Germinal center (tissue), 1 donor: ENCODE data around the gene STMP1.

Experiments used
- DNase-seq: peaks from one replicate; pipeline ENCODE4 v3.0.0; 2012; ENCODE audit warnings: mixed read lengths, low spot score

The STMP1 gene

DNA sequence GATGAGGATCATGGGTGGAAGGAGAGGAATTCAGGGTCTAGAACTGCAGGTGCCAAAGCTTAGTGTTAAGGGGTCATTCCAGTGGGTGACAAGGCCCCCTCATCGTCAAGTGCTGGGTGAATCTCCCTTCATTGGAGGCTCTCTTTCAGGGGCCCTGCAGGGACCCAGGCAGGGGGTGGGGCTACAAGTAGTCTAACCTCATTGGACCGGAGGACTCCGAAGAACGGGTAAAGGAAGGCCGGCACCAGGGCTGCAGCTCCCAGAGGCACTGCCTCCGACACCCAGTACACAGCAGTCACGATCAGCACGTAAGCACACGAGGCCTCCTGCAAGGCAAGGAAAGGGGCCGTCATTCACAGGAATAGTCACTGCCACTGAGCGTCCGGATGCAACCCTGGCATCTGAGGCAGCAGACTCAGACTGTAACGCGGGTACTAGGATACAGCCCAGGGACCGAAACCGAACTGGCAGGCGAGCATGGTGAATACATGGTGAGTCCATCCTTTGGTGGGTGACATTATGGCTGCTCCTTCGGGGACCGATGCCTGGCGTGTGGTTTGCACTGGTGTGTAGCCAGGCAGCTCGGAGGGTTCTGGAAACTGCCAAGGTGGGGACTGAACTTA is 59.0 kb downstream of the STMP1 start:
- DNase-seq: no peak

- no peak for DNase-seq
These were observed 61.1 kb downstream of the STMP1 start for GRCh38 chr7:135723411-135723810.
